Smooth muscle cell (in vitro differentiated cells): ENCODE measurements around the gene LRRTM3. TPM values are rescaled to one million over a fixed set of nuclear protein-coding genes. Genes with fewer than 3 reads are reported as not detected.
A peak's percentile ranks its signal among the peaks of the same experiment; 100 is the strongest.

Experiments used
- DNase-seq: peaks from one replicate; lab custom pipeline; 2025; ENCODE audit not compliant: unreplicated experiment; lab: John Stamatoyannopoulos, UW
- H2AFZ ChIP-seq: fragments of 200-600 bp; sonication (generic); 2 replicates; pipeline ENCODE4 v1.6.0; 2016; ENCODE audit warnings: antibody characterized with exemption, low read depth, mild to moderate bottlenecking
- H3F3A ChIP-seq: fragments of 200-600 bp; sonication (generic); 2 replicates; pipeline ENCODE4 v1.6.0; 2017; ENCODE audit warnings: antibody characterized with exemption, low read depth
- H3K27ac ChIP-seq: fragments of 200-600 bp; sonication (generic); 2 replicates; pipeline ENCODE4 v1.5.1; 2016; ENCODE audit warnings: low read depth, mild to moderate bottlenecking
- H3K27me3 ChIP-seq: fragments of 200-600 bp; sonication (generic); 2 replicates; pipeline ENCODE4 v1.6.1; 2016; ENCODE audit warnings: low read depth, mild to moderate bottlenecking
- H3K36me3 ChIP-seq: fragments of 200-600 bp; sonication (generic); 2 replicates; pipeline ENCODE4 v1.5.1; 2016; ENCODE audit warnings: low read depth
- H3K4me1 ChIP-seq: fragments of 200-600 bp; sonication (generic); 2 replicates; pipeline ENCODE4 v1.5.1; 2016; ENCODE audit warnings: low read depth
- H3K4me2 ChIP-seq: fragments of 200-600 bp; sonication (generic); 2 replicates; pipeline ENCODE4 v1.6.0; 2016; ENCODE audit warnings: mild to moderate bottlenecking
- H3K4me3 ChIP-seq: fragments of 200-600 bp; sonication (generic); 2 replicates; pipeline ENCODE4 v1.5.1; 2016; ENCODE audit warnings: mild to moderate bottlenecking
- H3K79me2 ChIP-seq: fragments of 200-600 bp; sonication (generic); 2 replicates; pipeline ENCODE4 v1.6.0; 2016; ENCODE audit warnings: low read depth, mild to moderate bottlenecking
- H3K9ac ChIP-seq: fragments of 200-600 bp; sonication (generic); 2 replicates; pipeline ENCODE4 v1.6.0; 2016; ENCODE audit warnings: low read depth
- H3K9me3 ChIP-seq: fragments of 200-600 bp; sonication (generic); replicated peaks from 2 replicates; pipeline ENCODE4 v1.5.1; 2016; ENCODE audit warnings: low read depth
- H4K20me1 ChIP-seq: fragments of 200-600 bp; sonication (generic); 2 replicates; pipeline ENCODE4 v1.6.0; 2016; ENCODE audit warnings: low read depth
- WGBS: methylation state at CpG from one replicate; pipeline ENCODE4 v1.1.7; 2016; ENCODE audit warnings: low lambda C conversion rate; 5-methylcytosine and 5-hydroxymethylcytosine counted together
- polyA plus RNA-seq: library from polyadenylated mRNA; unstranded; fragments of >200 nt; fragmentation: Nextera tagmentation; extraction: Ambion mirVana; gene quantifications from 2 replicates; pipeline ENCODE4 v1.2.1, GENCODE V29; 2016
- total RNA-seq: library from RNA; depleted of rRNA; stranded (reverse); fragments of >200 nt; gene quantifications from 2 replicates; pipeline ENCODE4 v1.2.3, GENCODE V29; 2014
- TF ChIP-seq, protein P1 (sequence below): fragments of 200-600 bp; sonication (generic); IDR thresholded peaks from 2 replicates; pipeline ENCODE4 v1.5.1; 2017; ENCODE audit warnings: borderline replicate concordance, mild to moderate bottlenecking, antibody characterized with exemption; ENCODE audit not compliant: insufficient read depth, poor library complexity, severe bottlenecking

LRRTM3 gene
- total RNA-seq (not detected in 2 replicates), polyA plus RNA-seq (0.30 TPM in 1 of 2 replicates, not detected in the other)

DNA sequence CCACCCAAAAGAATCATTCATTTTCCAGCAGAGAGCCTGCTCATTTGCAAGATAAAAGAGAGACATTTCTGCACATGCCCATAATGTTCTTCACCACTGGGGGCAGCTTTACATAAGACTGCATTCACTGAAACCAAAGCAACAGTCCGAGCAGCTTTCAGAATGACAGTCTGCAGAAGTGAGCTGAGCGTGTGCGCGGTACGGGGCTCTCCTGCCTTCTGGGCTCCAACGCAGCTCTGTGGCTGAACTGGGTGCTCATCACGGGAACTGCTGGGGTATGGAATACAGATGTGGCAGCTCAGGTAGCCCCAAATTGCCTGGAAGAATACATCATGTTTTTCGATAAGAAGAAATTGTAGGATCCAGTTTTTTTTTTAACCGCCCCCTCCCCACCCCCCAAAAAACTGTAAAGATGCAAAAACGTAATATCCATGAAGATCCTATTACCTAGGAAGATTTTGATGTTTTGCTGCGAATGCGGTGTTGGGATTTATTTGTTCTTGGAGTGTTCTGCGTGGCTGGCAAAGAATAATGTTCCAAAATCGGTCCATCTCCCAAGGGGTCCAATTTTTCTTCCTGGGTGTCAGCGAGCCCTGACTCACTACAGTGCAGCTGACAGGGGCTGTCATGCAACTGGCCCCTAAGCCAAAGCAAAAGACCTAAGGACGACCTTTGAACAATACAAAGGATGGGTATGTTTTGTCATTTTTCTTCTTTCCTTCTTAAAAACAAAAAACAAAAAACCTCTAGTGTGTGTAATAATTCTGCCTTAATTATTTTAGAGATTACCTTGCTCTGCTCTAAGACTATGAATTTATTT, at the start of gene LRRTM3:
Gene LRRTM3 (plus strand): TSS at position 141 of the 820 bp plus-strand sequence.
- Histone ChIP-seq H3K79me2 (no peaks in the 10 kb centered on the region), H3K9me3 (no peaks in the 10 kb centered on the region), H3K27ac (no peak within 1 kb of the TSS), H3K27me3 (peaks cover 42% of the 10 kb centered on the region), H3K9ac (no peak within 1 kb of the TSS), H3K4me2 (peak within 1 kb of the TSS; percentile 87), H2AFZ (no peak within 1 kb of the TSS), H3K4me3 (peak within 1 kb of the TSS; percentile 42), H3K4me1 (peaks cover 14% of the 10 kb centered on the region), H4K20me1 (no peaks in the 10 kb centered on the region), H3K36me3 (no peaks in the 10 kb centered on the region), H3F3A (no peaks in the 10 kb centered on the region)
- DNase-seq, result no peak
- TF ChIP-seq, protein P1, sequence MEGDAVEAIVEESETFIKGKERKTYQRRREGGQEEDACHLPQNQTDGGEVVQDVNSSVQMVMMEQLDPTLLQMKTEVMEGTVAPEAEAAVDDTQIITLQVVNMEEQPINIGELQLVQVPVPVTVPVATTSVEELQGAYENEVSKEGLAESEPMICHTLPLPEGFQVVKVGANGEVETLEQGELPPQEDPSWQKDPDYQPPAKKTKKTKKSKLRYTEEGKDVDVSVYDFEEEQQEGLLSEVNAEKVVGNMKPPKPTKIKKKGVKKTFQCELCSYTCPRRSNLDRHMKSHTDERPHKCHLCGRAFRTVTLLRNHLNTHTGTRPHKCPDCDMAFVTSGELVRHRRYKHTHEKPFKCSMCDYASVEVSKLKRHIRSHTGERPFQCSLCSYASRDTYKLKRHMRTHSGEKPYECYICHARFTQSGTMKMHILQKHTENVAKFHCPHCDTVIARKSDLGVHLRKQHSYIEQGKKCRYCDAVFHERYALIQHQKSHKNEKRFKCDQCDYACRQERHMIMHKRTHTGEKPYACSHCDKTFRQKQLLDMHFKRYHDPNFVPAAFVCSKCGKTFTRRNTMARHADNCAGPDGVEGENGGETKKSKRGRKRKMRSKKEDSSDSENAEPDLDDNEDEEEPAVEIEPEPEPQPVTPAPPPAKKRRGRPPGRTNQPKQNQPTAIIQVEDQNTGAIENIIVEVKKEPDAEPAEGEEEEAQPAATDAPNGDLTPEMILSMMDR, result peak; percentile 61
- 7% methylated on average over 16 of the region's 16 CpGs for WGBS

DNA sequence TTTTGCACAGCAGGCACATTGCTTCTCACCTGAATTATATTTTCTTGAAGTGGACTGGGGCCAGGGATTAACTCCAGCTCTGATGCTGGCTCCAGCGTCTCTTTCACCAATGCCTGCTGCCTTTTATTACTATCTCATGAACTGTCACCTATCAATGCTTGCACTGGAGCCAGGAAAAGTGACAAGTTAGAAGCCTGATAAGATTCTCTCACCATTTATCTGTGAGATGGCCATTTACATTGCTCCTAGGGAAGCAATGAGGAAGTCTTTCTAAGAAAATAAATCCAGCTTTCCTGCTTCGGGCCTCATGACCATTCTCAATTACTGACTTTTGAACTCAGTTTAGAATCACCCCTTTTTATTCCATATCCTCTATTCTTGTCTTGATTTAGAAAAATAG, 48.5 kb upstream of the LRRTM3 start:
- H3K27ac ChIP-seq, result no peak overlapping the region
- no peak for DNase-seq
- H3K4me1 ChIP-seq, result no peaks in the 10 kb centered on the region
- no peaks in the 10 kb centered on the region for H4K20me1 ChIP-seq
- H3K9me3 ChIP-seq, result no peaks in the 10 kb centered on the region
- no peaks in the 10 kb centered on the region for H3F3A ChIP-seq
- H3K9ac ChIP-seq, result no peak overlapping the region
- no peaks in the 10 kb centered on the region for H3K79me2 ChIP-seq
- H3K36me3 ChIP-seq, result no peaks in the 10 kb centered on the region
- H2AFZ ChIP-seq, result no peak overlapping the region
- TF ChIP-seq, protein P1, result no peak
- WGBS, result 78% methylated on average over 2 of the region's 2 CpGs
- no peaks in the 10 kb centered on the region for H3K27me3 ChIP-seq
- no peak overlapping the region for H3K4me3 ChIP-seq
- no peak overlapping the region for H3K4me2 ChIP-seq

DNA sequence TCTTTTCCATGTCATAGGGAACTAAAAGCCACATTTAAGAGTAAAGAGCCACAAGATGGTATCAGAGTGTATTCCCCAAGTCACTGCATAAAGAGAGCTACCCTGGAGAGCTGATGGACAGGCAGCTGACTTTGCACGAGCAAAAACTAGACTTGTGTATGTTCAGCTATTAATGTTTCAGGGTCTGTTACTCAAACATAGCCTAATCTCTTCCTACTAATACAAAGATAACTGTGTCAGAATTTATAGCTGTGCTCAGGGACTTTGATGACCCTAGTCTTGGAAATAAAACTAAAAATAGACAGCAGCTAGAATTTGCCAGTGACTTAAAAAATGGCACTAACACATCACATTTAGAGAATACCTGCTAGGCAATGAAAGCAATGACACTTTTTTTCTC, 45.5 kb upstream of the LRRTM3 start:
- TF ChIP-seq, protein P1, result no peak
- DNase-seq, result no peak
- Histone ChIP-seq H3K4me1 (no peaks in the 10 kb centered on the region), H4K20me1 (no peaks in the 10 kb centered on the region), H3K27ac (no peak overlapping the region), H3F3A (no peaks in the 10 kb centered on the region), H3K79me2 (no peaks in the 10 kb centered on the region), H3K4me2 (no peak overlapping the region), H2AFZ (no peak overlapping the region), H3K9ac (no peak overlapping the region), H3K4me3 (no peak overlapping the region), H3K36me3 (no peaks in the 10 kb centered on the region), H3K27me3 (no peaks in the 10 kb centered on the region), H3K9me3 (no peaks in the 10 kb centered on the region)
- 29% methylated on average over 1 of the region's 1 CpG for WGBS

DNA sequence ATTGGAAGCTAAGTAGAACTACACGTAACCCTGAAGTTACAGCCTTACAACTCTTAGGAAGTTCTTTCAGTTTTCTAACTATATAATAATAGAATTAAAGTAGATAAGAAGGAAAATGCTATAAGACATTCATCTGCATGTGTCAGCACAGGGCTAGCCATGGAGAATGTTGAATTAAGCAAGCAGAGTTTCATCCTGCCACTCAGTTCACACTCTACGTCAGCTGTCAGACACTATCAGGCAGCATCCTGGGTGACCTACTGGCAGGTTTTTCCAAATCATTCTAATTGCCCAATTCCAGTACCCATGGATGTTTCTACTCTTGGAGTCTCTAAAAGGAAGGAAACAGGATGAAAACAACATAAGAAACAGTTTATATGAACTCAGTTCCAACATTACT, 45.0 kb upstream of the LRRTM3 start:
- Histone ChIP-seq H3K4me3 (no peak overlapping the region), H3K9me3 (no peaks in the 10 kb centered on the region), H3K36me3 (no peaks in the 10 kb centered on the region), H3K4me2 (no peak overlapping the region), H3K79me2 (no peaks in the 10 kb centered on the region), H4K20me1 (no peaks in the 10 kb centered on the region), H3K4me1 (no peaks in the 10 kb centered on the region), H3F3A (no peaks in the 10 kb centered on the region), H2AFZ (no peak overlapping the region), H3K9ac (no peak overlapping the region), H3K27me3 (no peaks in the 10 kb centered on the region), H3K27ac (no peak overlapping the region)
- TF ChIP-seq, protein P1, result no peak
- no peak for DNase-seq
- WGBS, result 85% methylated on average over 2 of the region's 2 CpGs
